NB4 (cell line): ENCODE data around the gene PRKCE.

Experiments
- POLR2A ChIP-seq: IDR thresholded peaks from 2 replicates; pipeline ENCODE4 v1.6.1; 2011; ENCODE audit warnings: mild to moderate bottlenecking; ENCODE audit not compliant: insufficient read length; ENCODE audit errors: extremely low read depth
- TF ChIP-seq, protein P1 (sequence below): IDR thresholded peaks from one replicate; pipeline ENCODE4 v1.5.1; 2012; ENCODE audit warnings: low read depth, low read length

DNA sequence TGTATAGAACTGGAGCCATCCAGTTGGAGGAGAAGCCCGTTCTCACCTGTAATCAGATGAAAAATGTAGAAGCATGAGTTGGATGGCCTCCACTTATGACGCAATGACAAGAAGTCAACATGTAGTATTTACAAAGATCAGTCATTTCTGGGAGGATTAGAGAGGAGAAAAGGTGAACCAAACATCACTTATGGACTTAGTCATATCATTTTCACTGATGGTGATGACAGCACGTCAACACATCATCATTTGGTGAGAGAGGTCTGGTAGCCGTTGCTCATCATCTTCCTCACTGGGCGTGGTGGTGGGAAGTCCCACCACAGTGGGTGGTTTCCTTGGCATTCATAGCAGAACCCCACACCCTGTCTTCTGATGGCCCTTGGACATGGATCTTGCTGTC lies 381.5 kb downstream of the PRKCE start:
- TF ChIP-seq POLR2A: no peak
- TF ChIP-seq, protein P1, sequence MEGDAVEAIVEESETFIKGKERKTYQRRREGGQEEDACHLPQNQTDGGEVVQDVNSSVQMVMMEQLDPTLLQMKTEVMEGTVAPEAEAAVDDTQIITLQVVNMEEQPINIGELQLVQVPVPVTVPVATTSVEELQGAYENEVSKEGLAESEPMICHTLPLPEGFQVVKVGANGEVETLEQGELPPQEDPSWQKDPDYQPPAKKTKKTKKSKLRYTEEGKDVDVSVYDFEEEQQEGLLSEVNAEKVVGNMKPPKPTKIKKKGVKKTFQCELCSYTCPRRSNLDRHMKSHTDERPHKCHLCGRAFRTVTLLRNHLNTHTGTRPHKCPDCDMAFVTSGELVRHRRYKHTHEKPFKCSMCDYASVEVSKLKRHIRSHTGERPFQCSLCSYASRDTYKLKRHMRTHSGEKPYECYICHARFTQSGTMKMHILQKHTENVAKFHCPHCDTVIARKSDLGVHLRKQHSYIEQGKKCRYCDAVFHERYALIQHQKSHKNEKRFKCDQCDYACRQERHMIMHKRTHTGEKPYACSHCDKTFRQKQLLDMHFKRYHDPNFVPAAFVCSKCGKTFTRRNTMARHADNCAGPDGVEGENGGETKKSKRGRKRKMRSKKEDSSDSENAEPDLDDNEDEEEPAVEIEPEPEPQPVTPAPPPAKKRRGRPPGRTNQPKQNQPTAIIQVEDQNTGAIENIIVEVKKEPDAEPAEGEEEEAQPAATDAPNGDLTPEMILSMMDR: no peak
